Liver (tissue), 9 donors: ENCODE measurements around the gene ARF5. TPM values are rescaled to one million over a fixed set of nuclear protein-coding genes. Genes with fewer than 3 reads are reported as not detected.

ENCODE experiments used
- DNase-seq: peaks from one replicate; pipeline ENCODE4 v3.0.0-alpha.2; 2017; ENCODE audit warnings: low spot score
- H3K27ac ChIP-seq, 2 donors: one replicate each; pipeline ENCODE4 v1.7.0; 2013; ENCODE audit warnings: inconsistent platforms in 2 of 2, low read length in 2 of 2, control low read depth in 1 of 2, low read depth in 1 of 2, mild to moderate bottlenecking in 1 of 2
- H3K27me3 ChIP-seq, 4 donors: one replicate each; pipeline versions ENCODE4 v1.6.1 to v1.7.0; 2013; ENCODE audit warnings: low read length in 3 of 4, inconsistent platforms in 1 of 4, mild to moderate bottlenecking in 1 of 4, moderate library complexity in 1 of 4; ENCODE audit not compliant: control insufficient read depth in 4 of 4, insufficient read depth in 4 of 4
- H3K36me3 ChIP-seq, 4 donors: one replicate each; pipeline versions ENCODE4 v1.6.1 to v1.7.0; 2013; ENCODE audit warnings: low read length in 3 of 4, mild to moderate bottlenecking in 3 of 4, low read depth in 1 of 4, moderate library complexity in 1 of 4; ENCODE audit not compliant: control insufficient read depth in 4 of 4, insufficient read depth in 3 of 4
- H3K4me1 ChIP-seq, 4 donors: one replicate each; pipeline versions ENCODE4 v1.6.1 to v1.7.0; 2013; ENCODE audit warnings: low read length in 3 of 4, mild to moderate bottlenecking in 3 of 4, moderate library complexity in 1 of 4; ENCODE audit not compliant: control insufficient read depth in 4 of 4, insufficient read depth in 4 of 4
- H3K4me3 ChIP-seq, 3 donors: one replicate each; pipeline versions ENCODE4 v1.6.1 to v1.7.0; 2013; ENCODE audit warnings: low read length in 3 of 3, control low read depth in 1 of 3, low read depth in 1 of 3, mild to moderate bottlenecking in 1 of 3
- H3K9ac ChIP-seq, 2 donors: one replicate each; pipeline ENCODE4 v1.7.0; 2013; ENCODE audit warnings: low read length in 2 of 2, mild to moderate bottlenecking in 2 of 2, moderate library complexity in 2 of 2, control low read depth in 1 of 2, low read depth in 1 of 2
- H3K9me3 ChIP-seq, 4 donors: one replicate each; pipeline versions ENCODE4 v1.6.1 to v1.7.0; 2013; ENCODE audit warnings: low read length in 3 of 4; ENCODE audit not compliant: control insufficient read depth in 4 of 4
- ATF3 ChIP-seq: IDR thresholded peaks from 2 replicates; pipeline ENCODE4 v1.6.1; 2016; ENCODE audit warnings: antibody characterized with exemption
- CTCF ChIP-seq: fragments of 150-350 bp; IDR thresholded peaks from 2 replicates; pipeline ENCODE4 v1.5.1; 2017; ENCODE audit warnings: improper control_type of control experiment, low read depth, low read length; ENCODE audit not compliant: missing input control
- EGR1 ChIP-seq, 2 donors: IDR thresholded peaks; 2 replicates each; pipeline ENCODE4 v1.6.1; 2016 to 2018; ENCODE audit warnings: antibody characterized with exemption in 2 of 2, low read depth in 2 of 2
- FOXA1 ChIP-seq: IDR thresholded peaks from 2 replicates; pipeline ENCODE4 v1.6.1; 2016; ENCODE audit warnings: antibody characterized with exemption
- FOXA2 ChIP-seq: IDR thresholded peaks from 2 replicates; pipeline ENCODE4 v1.6.1; 2016; ENCODE audit warnings: antibody characterized with exemption
- GABPA ChIP-seq, 2 donors: IDR thresholded peaks in 1 of 2; conservative IDR thresholded peaks in 1 of 2; 2 replicates each; pipeline ENCODE4 v1.6.1; 2016; ENCODE audit warnings: antibody characterized with exemption in 2 of 2, mild to moderate bottlenecking in 1 of 2, moderate library complexity in 1 of 2
- HNF4A ChIP-seq, 2 donors: conservative IDR thresholded peaks; 2 replicates each; pipeline ENCODE4 v1.6.1; 2016; ENCODE audit warnings: antibody characterized with exemption in 2 of 2, mild to moderate bottlenecking in 2 of 2
- HNF4G ChIP-seq: IDR thresholded peaks from 2 replicates; pipeline ENCODE4 v1.6.1; 2016; ENCODE audit warnings: antibody characterized with exemption
- JUND ChIP-seq, 2 donors: IDR thresholded peaks; 2 replicates each; pipeline ENCODE4 v1.6.1; 2016; ENCODE audit warnings: antibody characterized with exemption in 2 of 2
- NR2F2 ChIP-seq: IDR thresholded peaks from 2 replicates; pipeline ENCODE4 v1.6.1; 2016; ENCODE audit warnings: antibody characterized with exemption
- RAD21 ChIP-seq, 2 donors: IDR thresholded peaks; 2 replicates each; pipeline ENCODE4 v1.6.1; 2016; ENCODE audit warnings: antibody characterized with exemption in 2 of 2, mild to moderate bottlenecking in 2 of 2
- REST ChIP-seq: IDR thresholded peaks from 2 replicates; pipeline ENCODE4 v1.6.1; 2016; ENCODE audit warnings: antibody characterized with exemption, mild to moderate bottlenecking
- RXRA ChIP-seq, 2 donors: IDR thresholded peaks; 2 replicates each; pipeline ENCODE4 v1.6.1; 2017 to 2018; ENCODE audit warnings: antibody characterized with exemption in 2 of 2, mild to moderate bottlenecking in 1 of 2
- SP1 ChIP-seq: IDR thresholded peaks from 2 replicates; pipeline ENCODE4 v1.6.1; 2018; ENCODE audit warnings: antibody characterized with exemption, mild to moderate bottlenecking
- TAF1 ChIP-seq: conservative IDR thresholded peaks from 2 replicates; pipeline ENCODE4 v1.6.1; 2016; ENCODE audit warnings: antibody characterized with exemption, mild to moderate bottlenecking
- YY1 ChIP-seq: IDR thresholded peaks from 2 replicates; pipeline ENCODE4 v1.6.1; 2016; ENCODE audit warnings: antibody characterized with exemption, mild to moderate bottlenecking
- WGBS: extraction: QIAGEN DNeasy Blood & Tissue Kit; methylation state at CpG from one replicate; pipeline ENCODE4 v1.1.7; 2013; 5-methylcytosine and 5-hydroxymethylcytosine counted together
- polyA plus RNA-seq, 2 donors: library from polyadenylated mRNA; stranded (reverse) in 1 of 2; unstranded in 1 of 2; fragments of 200-250 nt in 1 of 2; fragments of >200 nt in 1 of 2; fragmentation: Nextera tagmentation in 1 of 2; extraction: Ambion mirVana in 1 of 2; gene quantifications; one replicate each; pipeline versions ENCODE4 v1.2.1 to v1.2.3, GENCODE V29; 2013 to 2015
- total RNA-seq, 2 donors: library from RNA; depleted of rRNA; stranded (reverse); fragments of >200 nt; gene quantifications; one replicate each; pipeline ENCODE4 v1.2.3, GENCODE V29; 2014
- TF ChIP-seq, protein P1 (sequence below): IDR thresholded peaks from 2 replicates; pipeline ENCODE4 v1.6.1; 2016; ENCODE audit warnings: antibody characterized with exemption
- TF ChIP-seq, protein P2 (sequence below): IDR thresholded peaks from 2 replicates; pipeline ENCODE4 v1.6.1; 2016; ENCODE audit warnings: antibody characterized with exemption
- donor health status: healthy.
- donor health status: healthy.
- donor health status: healthy.
- donor health status: healthy.
- donor health status: healthy.

Gene ARF5
- total and polyA plus RNA-seq, 4 donors, result 47.8 to 90.0 (median 55.4) TPM

DNA sequence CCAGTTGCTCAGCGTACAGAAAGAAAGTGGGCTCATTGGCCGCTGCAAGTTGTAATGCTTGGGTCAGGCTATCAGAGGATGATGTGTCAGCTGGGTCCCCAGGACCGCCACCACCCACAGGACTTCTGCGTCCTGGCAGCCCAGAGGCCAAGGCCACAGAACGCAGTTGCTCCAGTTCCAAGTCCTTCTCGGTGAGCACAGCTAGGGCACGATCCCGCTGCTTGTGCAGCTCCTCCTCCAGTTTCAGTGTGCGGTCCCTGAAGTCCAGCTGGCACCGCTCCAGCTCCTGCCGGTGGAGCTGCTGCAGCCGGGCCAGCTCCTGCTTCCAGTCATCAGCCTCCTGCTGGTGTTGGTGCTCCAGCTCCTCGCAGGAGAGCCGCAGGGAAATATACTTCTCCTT is 5.8 kb upstream of the ARF5 start:
- no peaks in the 10 kb centered on the region for H3K27me3 ChIP-seq
- H3K9ac ChIP-seq, result no peak overlapping the region
- peak; percentile 44 for DNase-seq
- H3K36me3 ChIP-seq, result peaks cover 0 to 5% (median 2%) of the 10 kb centered on the region in 4 donors
- H3K27ac ChIP-seq, result peak overlapping the region; percentile 15 to 29
- 33% methylated on average over 14 of the region's 14 CpGs for WGBS
- TF ChIP-seq FOXA2 (no peak), JUND (IDR thresholded peaks at IDR 0.05) (no peak), CTCF (peak; percentile 12), HNF4A (conservative IDR thresholded peaks at IDR 0.05) (peak; percentile 82 to 86), HNF4G (peak; percentile 25), ATF3 (no peak), RXRA (IDR thresholded peaks at IDR 0.05) (peak; percentile 26 to 59), SP1 (peak; percentile 46), RAD21 (IDR thresholded peaks at IDR 0.05) (peak; percentile 10 to 36), EGR1 (IDR thresholded peaks at IDR 0.05; ENCODE audit: low read depth in 2 of 2) (no peak)
- TF ChIP-seq, protein P1, sequence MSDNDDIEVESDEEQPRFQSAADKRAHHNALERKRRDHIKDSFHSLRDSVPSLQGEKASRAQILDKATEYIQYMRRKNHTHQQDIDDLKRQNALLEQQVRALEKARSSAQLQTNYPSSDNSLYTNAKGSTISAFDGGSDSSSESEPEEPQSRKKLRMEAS, result no peak
- peaks cover 15 to 61% (median 49%) of the 10 kb centered on the region in 4 donors for H3K4me1 ChIP-seq
- H3K9me3 ChIP-seq, result no peaks in the 10 kb centered on the region
- H3K4me3 ChIP-seq, result no peak overlapping the region

GRCh38 chr7:127584648-127585043 is 3.6 kb upstream of the ARF5 start:
- peaks cover 18 to 77% (median 60%) of the 10 kb centered on the region in 4 donors for H3K4me1 ChIP-seq
- TF ChIP-seq RXRA (IDR thresholded peaks at IDR 0.05) (no peak), FOXA2 (no peak), YY1 (no peak), SP1 (no peak), JUND (IDR thresholded peaks at IDR 0.05) (no peak), REST (no peak), TAF1 (no peak), HNF4G (no peak), NR2F2 (no peak), ATF3 (no peak), GABPA (IDR thresholded peaks at IDR 0.05 in 1 of 2, conservative IDR thresholded peaks at IDR 0.05 in 1 of 2) (no peak), EGR1 (IDR thresholded peaks at IDR 0.05; ENCODE audit: low read depth in 2 of 2) (no peak), FOXA1 (no peak)
- TF ChIP-seq, protein P2, sequence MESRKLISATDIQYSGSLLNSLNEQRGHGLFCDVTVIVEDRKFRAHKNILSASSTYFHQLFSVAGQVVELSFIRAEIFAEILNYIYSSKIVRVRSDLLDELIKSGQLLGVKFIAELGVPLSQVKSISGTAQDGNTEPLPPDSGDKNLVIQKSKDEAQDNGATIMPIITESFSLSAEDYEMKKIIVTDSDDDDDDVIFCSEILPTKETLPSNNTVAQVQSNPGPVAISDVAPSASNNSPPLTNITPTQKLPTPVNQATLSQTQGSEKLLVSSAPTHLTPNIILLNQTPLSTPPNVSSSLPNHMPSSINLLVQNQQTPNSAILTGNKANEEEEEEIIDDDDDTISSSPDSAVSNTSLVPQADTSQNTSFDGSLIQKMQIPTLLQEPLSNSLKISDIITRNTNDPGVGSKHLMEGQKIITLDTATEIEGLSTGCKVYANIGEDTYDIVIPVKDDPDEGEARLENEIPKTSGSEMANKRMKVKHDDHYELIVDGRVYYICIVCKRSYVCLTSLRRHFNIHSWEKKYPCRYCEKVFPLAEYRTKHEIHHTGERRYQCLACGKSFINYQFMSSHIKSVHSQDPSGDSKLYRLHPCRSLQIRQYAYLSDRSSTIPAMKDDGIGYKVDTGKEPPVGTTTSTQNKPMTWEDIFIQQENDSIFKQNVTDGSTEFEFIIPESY, result no peak
- TF ChIP-seq, protein P1, result no peak
- no peaks in the 10 kb centered on the region for H3K27me3 ChIP-seq
- WGBS, result 23% methylated on average over 12 of the region's 12 CpGs
- peak overlapping the region; percentile 65 to 77 (median 75) for H3K4me3 ChIP-seq
- H3K36me3 ChIP-seq, result peaks cover 0 to 2% (median 0%) of the 10 kb centered on the region in 4 donors
- H3K27ac ChIP-seq, result peak overlapping the region; percentile 63 to 71
- peak overlapping the region; percentile 70 to 72 for H3K9ac ChIP-seq
- no peaks in the 10 kb centered on the region for H3K9me3 ChIP-seq
- DNase-seq, result no peak
